D341Med (cell line): Measurements from ENCODE around the gene PI4KA.
"Not testable (repeated sequence)": the region's sequence is repeated elsewhere in the genome, so short reads cannot be mapped to it uniquely, and the experiment has no call there.

Source experiments
- DNase-seq: peaks from one replicate; pipeline ENCODE4 v3.0.0; 2012; ENCODE audit warnings: low spot score

The PI4KA gene

DNA sequence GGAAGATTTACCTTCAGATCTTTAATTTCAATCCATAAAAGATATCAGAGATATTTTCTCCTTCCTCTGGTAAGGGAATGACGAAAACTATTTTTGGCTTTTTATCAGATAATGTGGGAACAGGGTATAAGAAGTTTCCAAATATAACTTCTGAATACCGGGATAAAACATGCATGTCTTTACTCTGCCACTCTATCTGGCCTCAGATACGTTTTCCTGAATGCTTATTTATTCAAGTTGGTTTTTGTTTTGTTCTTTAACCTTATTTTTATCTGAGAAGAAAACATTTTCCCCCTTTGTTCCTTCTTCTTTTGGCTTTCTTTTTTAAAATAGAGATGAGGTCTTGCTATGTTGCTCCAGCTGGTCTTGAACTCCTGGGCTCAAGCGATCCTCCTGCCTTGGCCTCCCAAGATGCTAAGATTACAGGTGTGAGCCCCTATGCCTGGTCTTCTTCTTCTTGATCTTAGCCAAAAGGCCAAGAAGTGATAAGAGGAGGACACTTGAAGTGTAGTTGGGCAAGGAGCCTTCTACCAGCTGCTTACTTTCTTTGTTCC, 83.2 kb downstream of the PI4KA start:
- no peak for DNase-seq

DNA sequence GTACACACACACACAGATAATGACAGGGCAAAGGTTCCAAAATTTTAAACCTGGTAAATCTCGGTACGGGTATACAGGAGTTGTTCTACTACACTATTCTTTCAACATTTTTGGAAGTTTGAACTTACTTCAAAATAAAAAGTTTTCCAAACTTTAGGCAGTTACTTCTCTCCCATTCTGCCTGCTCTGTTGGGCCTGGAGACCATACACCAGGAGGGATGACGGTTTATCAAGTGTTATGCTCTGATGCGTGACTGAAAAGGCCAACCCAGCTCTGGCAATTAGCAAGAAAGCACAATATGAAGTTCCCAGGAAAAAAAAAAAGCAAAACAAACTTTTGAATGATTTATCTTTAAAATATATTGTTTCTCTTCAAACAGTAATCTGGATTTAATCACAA, 83.7 kb downstream of the PI4KA start:
- DNase-seq: no peak

- no peak for DNase-seq
Measured at GRCh38 chr22:20773793-20774212, 84.8 kb downstream of the PI4KA start, which contains the start of gene SERPIND1. Gene SERPIND1 (plus strand): TSS chr22:20774113. CDS start chr22:20779313, 5,200 bp downstream.

DNA sequence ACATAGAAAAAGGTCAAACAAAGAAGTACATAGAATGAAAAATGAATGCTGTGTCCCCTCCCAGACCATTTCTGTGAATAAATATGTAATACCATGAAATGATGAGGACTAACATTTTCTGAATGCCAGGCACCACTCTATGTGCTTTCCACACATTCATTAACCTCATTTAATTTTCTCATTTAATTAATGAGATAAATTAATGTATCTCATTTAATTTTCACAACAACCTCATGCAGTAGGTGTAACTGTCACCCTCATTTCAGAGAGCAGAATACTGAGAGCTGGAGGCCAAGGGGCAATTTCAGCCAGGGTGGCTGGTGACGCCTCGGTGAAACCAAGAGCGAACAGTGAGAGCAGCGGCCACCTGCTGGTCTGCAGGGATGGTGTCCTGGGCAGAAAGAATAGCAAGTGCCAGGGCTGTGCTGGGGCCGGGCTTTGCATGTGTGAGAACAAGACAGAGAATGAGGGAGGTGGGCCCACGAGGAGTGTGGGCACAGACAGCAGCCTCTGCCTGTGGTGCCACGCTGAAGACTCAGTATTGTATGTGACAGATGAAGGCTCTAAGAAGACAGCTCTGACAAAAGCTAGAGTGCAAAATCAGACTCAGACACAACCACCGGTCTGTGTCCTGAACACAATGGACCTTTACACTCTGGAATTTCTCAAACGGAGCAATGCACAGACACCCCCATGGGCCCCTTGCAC, 86.5 kb downstream of the PI4KA start:
- DNase-seq: no peak

DNA sequence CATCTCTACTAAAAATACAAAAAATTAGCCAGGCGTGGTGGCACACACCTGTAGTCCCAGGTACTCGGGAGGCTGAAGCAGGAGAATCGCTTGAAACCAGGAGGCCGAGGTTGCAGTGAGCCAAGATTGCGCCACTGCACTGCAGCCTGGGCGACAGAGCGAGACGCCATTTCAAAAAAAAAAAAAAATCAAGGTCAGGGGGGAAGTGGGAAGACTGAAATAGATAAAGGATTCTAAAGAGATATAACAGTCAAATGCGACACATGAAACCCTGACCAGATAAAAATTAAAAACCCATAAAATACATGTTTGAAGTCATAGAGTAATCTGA, 89.2 kb downstream of the PI4KA start:
- DNase-seq: not testable (repeated sequence)

- no peak for DNase-seq
Measured at GRCh38 chr22:20766530-20766929, 92.1 kb downstream of the PI4KA start.

DNA sequence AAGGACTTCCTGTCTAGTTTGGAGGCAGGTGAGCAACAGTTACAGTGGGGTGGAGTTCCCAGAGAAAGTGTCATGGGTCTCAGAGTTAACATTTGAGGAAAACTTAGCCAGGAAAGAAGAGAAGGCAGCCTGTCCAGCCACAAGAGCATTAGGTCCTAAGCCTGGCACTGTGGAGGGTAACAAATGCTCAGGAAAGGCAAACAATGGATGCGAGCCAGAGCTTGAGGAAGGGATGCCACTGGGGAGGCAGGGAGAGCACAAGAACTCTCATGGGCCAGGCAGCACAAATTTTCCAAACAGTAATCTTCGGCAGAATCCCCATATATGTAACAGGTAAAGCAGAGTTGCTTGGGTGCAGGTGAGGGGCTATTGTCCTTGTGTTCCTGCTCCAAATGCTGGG, 92.7 kb downstream of the PI4KA start:
- DNase-seq: no peak

- no peak for DNase-seq
Measured at GRCh38 chr22:20764729-20765128, 93.9 kb downstream of the PI4KA start.

GRCh38 chr22:20764471-20764720, 94.2 kb downstream of the PI4KA start:
- no peak for DNase-seq

DNA sequence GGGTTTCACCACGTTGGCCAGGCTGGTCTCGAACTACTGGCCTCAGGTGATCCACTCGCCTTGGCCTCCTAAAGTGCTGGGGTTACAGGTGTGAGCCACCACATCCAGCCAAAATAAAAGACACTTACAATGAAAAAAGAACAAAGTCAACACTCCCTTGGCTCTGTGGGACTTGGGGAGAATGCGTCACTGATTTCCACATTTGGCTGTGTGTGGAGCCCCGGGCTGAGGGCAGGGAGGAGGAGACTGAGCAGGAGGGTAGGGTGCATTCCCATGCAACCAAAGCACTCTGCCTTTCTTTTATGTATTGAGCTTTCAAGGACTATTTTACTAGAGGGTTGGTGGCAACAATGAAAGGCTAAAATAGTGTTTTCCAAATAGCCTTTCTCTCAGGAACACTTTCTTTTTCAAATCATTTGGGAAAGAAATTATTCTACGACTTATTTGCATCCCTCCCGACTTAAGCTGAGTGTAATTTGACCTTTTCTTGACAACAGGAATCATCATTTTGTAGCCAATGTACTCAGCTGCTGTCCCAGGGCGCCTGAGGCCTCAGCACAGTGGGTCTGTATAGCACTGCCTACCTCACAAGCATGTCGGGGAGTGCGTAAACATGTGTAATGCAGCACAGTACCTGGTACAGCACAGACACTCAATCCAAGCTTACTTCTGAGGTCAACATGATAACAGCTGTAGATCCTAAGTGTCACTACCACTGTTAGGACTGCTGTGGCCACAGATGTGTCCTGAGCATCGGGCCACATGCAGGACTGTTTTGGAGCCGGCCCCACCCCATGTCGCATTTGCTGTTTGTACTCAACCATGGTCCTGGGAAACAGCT, 94.8 kb downstream of the PI4KA start:
- DNase-seq: no peak

- DNase-seq: no peak
Measured at GRCh38 chr22:20762233-20762796, 96.3 kb downstream of the PI4KA start.

DNA sequence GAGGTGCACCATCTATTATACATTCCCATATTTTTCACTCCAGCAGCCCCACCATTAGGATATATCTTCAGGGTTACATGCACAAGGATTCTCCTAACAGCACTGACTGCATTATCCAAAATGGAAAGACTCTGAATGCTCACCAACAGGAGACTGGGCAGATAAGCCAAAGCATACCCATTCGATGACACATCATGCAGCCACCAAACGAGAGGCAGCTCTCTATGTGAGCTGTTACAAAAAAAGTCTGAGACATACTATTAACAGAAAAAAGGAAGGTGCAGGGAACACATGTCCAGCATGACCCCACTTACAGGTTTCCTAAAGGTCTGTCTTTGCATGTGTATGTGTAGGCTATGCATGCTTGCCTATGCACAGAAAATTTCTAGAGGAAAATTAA, 97.1 kb downstream of the PI4KA start:
- DNase-seq: no peak

DNA sequence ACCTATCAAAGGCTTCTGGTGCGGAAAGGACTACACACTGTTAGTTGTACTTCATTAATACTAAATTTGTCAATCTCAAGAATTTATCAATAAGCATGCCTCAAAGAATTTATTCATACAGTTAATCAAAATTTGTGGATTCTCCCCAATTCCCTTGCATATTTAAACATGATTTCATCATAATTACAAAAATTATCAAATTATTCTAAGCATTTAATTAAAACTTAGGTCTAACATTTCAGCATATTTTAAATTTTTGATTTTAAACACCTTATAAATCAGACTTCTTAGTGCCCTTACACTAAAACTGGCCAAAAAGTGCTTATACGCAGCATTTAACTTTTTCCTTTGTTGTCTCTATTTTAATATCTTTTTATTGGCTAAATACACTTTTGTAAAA, 98.5 kb downstream of the PI4KA start:
- no peak for DNase-seq

DNA sequence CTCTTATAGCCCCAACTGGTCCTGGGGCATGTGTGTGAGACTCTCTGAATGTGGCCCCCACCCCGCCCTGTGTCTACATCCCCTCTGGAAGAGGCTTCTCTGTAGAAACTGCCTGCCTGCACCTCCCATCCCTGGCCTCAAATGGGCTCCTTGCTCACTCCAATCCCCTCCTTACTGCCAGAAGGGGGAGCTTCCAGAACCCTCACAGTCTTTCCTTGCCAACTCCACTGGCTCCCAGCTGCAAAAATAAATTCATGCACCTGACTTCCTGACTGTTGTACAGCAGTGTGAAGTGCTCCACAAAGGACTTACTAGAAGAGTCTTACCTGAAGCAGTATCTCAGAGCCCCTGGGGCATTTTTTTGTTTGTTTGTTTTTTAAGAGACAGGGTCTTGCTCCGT, 99.9 kb downstream of the PI4KA start:
- no peak for DNase-seq

- DNase-seq: no peak
Measured at GRCh38 chr22:20756846-20757245, 101.8 kb downstream of the PI4KA start.

- no peak for DNase-seq
Measured at GRCh38 chr22:20752873-20753272, 105.7 kb downstream of the PI4KA start.

DNA sequence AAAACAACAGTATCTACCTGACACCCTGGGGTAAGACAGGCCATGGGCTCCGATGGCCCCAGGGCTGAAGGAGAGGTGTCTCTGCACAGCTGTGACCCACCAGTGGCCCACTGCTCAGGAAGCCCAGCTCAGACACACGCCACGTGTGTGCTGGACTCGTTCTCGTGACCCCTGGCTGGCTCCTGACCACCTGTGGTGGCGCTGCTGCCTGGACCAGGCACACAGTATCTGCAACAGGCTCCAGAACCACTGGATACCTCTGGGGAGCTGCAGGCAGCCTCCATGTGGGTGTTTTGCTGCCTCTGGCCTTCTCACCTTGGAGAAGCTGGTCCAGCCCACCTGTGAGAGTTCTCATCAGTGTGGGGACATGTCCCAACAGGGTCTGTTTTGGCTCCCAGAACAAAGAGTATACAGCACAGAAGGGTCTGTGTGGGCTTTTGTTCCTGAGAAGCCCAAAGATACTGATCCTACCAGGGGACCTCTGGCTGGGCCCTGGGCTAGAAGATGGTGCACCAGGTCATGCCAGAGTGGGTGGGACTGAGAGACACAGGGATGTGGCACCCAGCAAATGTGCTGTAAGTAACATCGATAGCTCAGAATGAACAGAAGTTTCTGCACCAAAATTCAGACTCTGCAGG, 106.4 kb downstream of the PI4KA start:
- no peak for DNase-seq

GRCh38 chr22:20751185-20751851, 107.3 kb downstream of the PI4KA start:
- no peak for DNase-seq

GRCh38 chr22:20750461-20751184, 108.0 kb downstream of the PI4KA start:
- no peak for DNase-seq

GRCh38 chr22:20749453-20749852, 109.2 kb downstream of the PI4KA start:
- DNase-seq: no peak

- DNase-seq: no peak
Measured at GRCh38 chr22:20748731-20749428, 109.7 kb downstream of the PI4KA start.
